Keratinocyte (primary cell): ENCODE measurements around the gene L1CAM. TPM values are rescaled to one million over a fixed set of nuclear protein-coding genes. Genes with fewer than 3 reads are reported as not detected.

Experiments
- DNase-seq: peaks from one replicate; pipeline ENCODE4 v3.0.0-alpha.2; 2011; ENCODE audit warnings: low read depth, missing footprints, low spot score
- FAIRE-seq: peaks from 2 replicates; lab custom pipeline; 2011; peaks lifted over from hg19 to GRCh38; lab: Jason Lieb, UNC
- H2AFZ ChIP-seq: 2 replicates; pipeline ENCODE4 v1.6.0; 2012; ENCODE audit warnings: low read length, control low read depth, inconsistent platforms; ENCODE audit not compliant: control insufficient read depth
- H3K27ac ChIP-seq: 2 replicates; pipeline ENCODE4 v1.5.1; 2011; ENCODE audit warnings: low read length; ENCODE audit not compliant: control insufficient read depth, insufficient read depth
- H3K27me3 ChIP-seq: 3 replicates; pipeline ENCODE4 v1.6.0; 2011; ENCODE audit warnings: low read length; ENCODE audit not compliant: control insufficient read depth, insufficient read depth; ENCODE audit errors: extremely low read depth
- H3K36me3 ChIP-seq, 2 experiments: 2 replicates in 1 of 2; 3 replicates in 1 of 2; pipeline ENCODE4 v1.5.1; 2011; ENCODE audit warnings: low read length in 2 of 2, mild to moderate bottlenecking in 1 of 2; ENCODE audit not compliant: control insufficient read depth in 2 of 2, insufficient read depth in 2 of 2; ENCODE audit errors: extremely low read depth in 1 of 2
- H3K4me1 ChIP-seq: 3 replicates; pipeline ENCODE4 v1.5.1; 2011; ENCODE audit warnings: low read length; ENCODE audit not compliant: control insufficient read depth, insufficient read depth; ENCODE audit errors: extremely low read depth
- H3K4me2 ChIP-seq: 3 replicates; pipeline ENCODE4 v1.6.0; 2011; ENCODE audit warnings: low read depth, low read length; ENCODE audit not compliant: control insufficient read depth, insufficient read depth; ENCODE audit errors: extremely low read depth
- H3K4me3 ChIP-seq, 3 experiments: fragments of 200-600 bp in 1 of 3; sonication (generic) in 1 of 3; 2 replicates in 2 of 3; 3 replicates in 1 of 3; pipeline ENCODE4 v1.5.1; 2011 to 2016; ENCODE audit warnings: low read length in 3 of 3, mild to moderate bottlenecking in 3 of 3, control low read depth in 2 of 3, inconsistent platforms in 1 of 3, low read depth in 1 of 3, mixed read lengths in 1 of 3, mixed run types in 1 of 3, moderate library complexity in 1 of 3; ENCODE audit not compliant: control insufficient read depth in 2 of 3, insufficient read depth in 2 of 3; ENCODE audit errors: extremely low read depth in 1 of 3
- H3K79me2 ChIP-seq: 2 replicates; pipeline ENCODE4 v1.6.0; 2012; ENCODE audit warnings: low read length; ENCODE audit not compliant: control insufficient read depth, insufficient read depth
- H3K9ac ChIP-seq: 3 replicates; pipeline ENCODE4 v1.6.0; 2011; ENCODE audit warnings: low read length; ENCODE audit not compliant: control insufficient read depth, insufficient read depth; ENCODE audit errors: extremely low read depth
- H3K9me1 ChIP-seq: 3 replicates; pipeline ENCODE4 v1.6.0; 2011; ENCODE audit warnings: low read length; ENCODE audit not compliant: control insufficient read depth, insufficient read depth; ENCODE audit errors: extremely low read depth
- H3K9me3 ChIP-seq: 2 replicates; pipeline ENCODE4 v1.5.1; 2012; ENCODE audit warnings: low read depth, low read length; ENCODE audit not compliant: control insufficient read depth
- H4K20me1 ChIP-seq: 3 replicates; pipeline ENCODE4 v1.6.0; 2011; ENCODE audit warnings: low read length; ENCODE audit not compliant: control insufficient read depth, insufficient read depth; ENCODE audit errors: extremely low read depth
- CTCF ChIP-seq, 3 experiments: IDR thresholded peaks in 1 of 3; conservative IDR thresholded peaks in 1 of 3; optimal IDR thresholded peaks in 1 of 3; 2 replicates in 2 of 3; 3 replicates in 1 of 3; pipeline versions ENCODE3 to v1.5.1; 2011; ENCODE audit warnings: low read length in 3 of 3, mild to moderate bottlenecking in 3 of 3, moderate library complexity in 2 of 3, control low read depth in 1 of 3, inconsistent platforms in 1 of 3; ENCODE audit not compliant: insufficient read depth in 2 of 3; ENCODE audit errors: extremely low read depth in 1 of 3
- EZH2 ChIP-seq: IDR thresholded peaks from one replicate; pipeline ENCODE4 v1.6.1; 2012; ENCODE audit warnings: inconsistent platforms, mild to moderate bottlenecking, low read length, moderate library complexity
- dilution Hi-C: fragments of 300-500 bp; cut with MboI; formaldehyde crosslinking; loops from one replicate; pipeline ENCODE4 v1.7.0; 2020; ENCODE audit warnings: low sequenced_read_pairs; ENCODE audit not compliant: extremely low pct_ligation_motif_present
- polyA plus RNA-seq, 5 experiments: library from polyadenylated mRNA; depleted of rRNA in 3 of 5; stranded (reverse) in 3 of 5; stranded (forward) in 1 of 5; unstranded in 1 of 5; fragments of >200 nt; gene quantifications; 1 replicate in 1 of 5; 2 replicates in 3 of 5; 3 replicates in 1 of 5; pipeline versions ENCODE4 v1.2.1 to v1.2.3, GENCODE V29; 2011 to 2012; ENCODE audit warnings: missing spikeins in 2 of 5, low read depth in 1 of 5, low replicate concordance in 1 of 5

Gene L1CAM
- polyA plus RNA-seq, 1 donor (not counting 4 experiments of a cell fraction or from before 2014, with no cell fraction given) = 18.2 TPM

DNA sequence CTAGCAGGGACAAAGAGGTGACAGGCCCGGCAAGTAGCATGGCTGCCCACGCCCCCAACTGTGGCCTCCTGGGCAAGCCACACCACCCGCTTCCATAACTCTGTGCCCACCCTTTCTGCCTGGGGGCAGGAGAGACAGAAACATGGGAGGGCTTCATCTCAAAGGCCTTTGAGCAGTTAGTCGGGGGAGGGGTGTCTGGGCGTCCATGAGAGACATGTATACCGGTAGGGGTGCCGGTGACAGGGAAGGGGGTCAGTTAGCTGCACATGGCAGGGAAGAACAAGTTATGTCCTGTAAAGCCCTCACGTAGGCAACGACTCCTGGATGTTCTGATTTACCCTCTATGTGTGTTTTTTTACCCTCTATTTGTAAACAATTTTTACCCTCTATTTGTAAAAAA, 64.9 kb downstream of the L1CAM start:
- Histone ChIP-seq H3K27me3 (peaks cover 7% of the 10 kb centered on the region), H3K9ac (no peak overlapping the region), H3K4me2 (no peak overlapping the region), H3K9me1 (no peaks in the 10 kb centered on the region), H3K4me3 (no peak overlapping the region), H3K9me3 (no peaks in the 10 kb centered on the region), H3K27ac (no peak overlapping the region), H2AFZ (no peak overlapping the region), H3K79me2 (no peaks in the 10 kb centered on the region), H3K4me1 (no peaks in the 10 kb centered on the region), H3K36me3 (no peaks in the 10 kb centered on the region), H4K20me1 (no peaks in the 10 kb centered on the region)
- DNase-seq = no peak
- no peak for FAIRE-seq
- dilution Hi-C loops = no loop called here
- TF ChIP-seq CTCF (optimal IDR thresholded peaks at IDR 0.05 in 1 of 3, IDR thresholded peaks at IDR 0.05 in 1 of 3, conservative IDR thresholded peaks at IDR 0.05 in 1 of 3; ENCODE audit: extremely low read depth in 1 of 3, insufficient read depth in 2 of 3, low read length in 3 of 3) (no peak), EZH2 (no peak)

- no peak overlapping the region for H3K4me3 ChIP-seq
- H4K20me1 ChIP-seq = no peaks in the 10 kb centered on the region
- dilution Hi-C loops = no loop called here
- FAIRE-seq = no peak
- H3K9ac ChIP-seq = no peak overlapping the region
- H3K36me3 ChIP-seq = no peaks in the 10 kb centered on the region
- H3K79me2 ChIP-seq = no peaks in the 10 kb centered on the region
- no peaks in the 10 kb centered on the region for H3K4me1 ChIP-seq
- DNase-seq = no peak
- H3K4me2 ChIP-seq = no peak overlapping the region
- no peak overlapping the region for H3K27ac ChIP-seq
- peaks cover 7% of the 10 kb centered on the region for H3K27me3 ChIP-seq
- H3K9me3 ChIP-seq = no peaks in the 10 kb centered on the region
- TF ChIP-seq EZH2 = no peak
- TF ChIP-seq CTCF (optimal IDR thresholded peaks at IDR 0.05 in 1 of 3, IDR thresholded peaks at IDR 0.05 in 1 of 3, conservative IDR thresholded peaks at IDR 0.05 in 1 of 3; ENCODE audit: extremely low read depth in 1 of 3, insufficient read depth in 2 of 3, low read length in 3 of 3) = no peak
- no peaks in the 10 kb centered on the region for H3K9me1 ChIP-seq
- H2AFZ ChIP-seq = no peak overlapping the region
These were observed 65.4 kb downstream of the L1CAM start for GRCh38 chrX:153820601-153821000.
